NT2/D1 (cell line): ENCODE results near the gene FAM193A.
"Not testable (repeated sequence)": the region's sequence is repeated elsewhere in the genome, so short reads cannot be mapped to it uniquely, and the experiment has no call there.

Experiments used
- DNase-seq: peaks from one replicate; pipeline ENCODE4 v3.0.0-alpha.2; 2011; ENCODE audit warnings: low read depth, low spot score
- H3K27me3 ChIP-seq: 2 replicates; pipeline ENCODE4 v1.6.0; 2011; ENCODE audit warnings: mild to moderate bottlenecking; ENCODE audit not compliant: insufficient read length, insufficient read depth
- H3K36me3 ChIP-seq: 2 replicates; pipeline ENCODE4 v1.6.1; 2011; ENCODE audit warnings: mild to moderate bottlenecking, low read length, mixed read lengths; ENCODE audit not compliant: insufficient read depth, insufficient read length
- H3K4me1 ChIP-seq: 2 replicates; pipeline ENCODE4 v1.5.1; 2011; ENCODE audit not compliant: insufficient read depth, insufficient read length
- H3K4me3 ChIP-seq: 2 replicates; pipeline ENCODE4 v1.5.1; 2011; ENCODE audit warnings: low read depth; ENCODE audit not compliant: insufficient read length
- H3K9ac ChIP-seq: 2 replicates; pipeline ENCODE4 v1.6.0; 2011; ENCODE audit warnings: low read depth; ENCODE audit not compliant: insufficient read length
- H3K9me3 ChIP-seq: 2 replicates; pipeline ENCODE4 v1.5.1; 2011; ENCODE audit warnings: mild to moderate bottlenecking, low read length; ENCODE audit not compliant: insufficient read depth
- SUZ12 ChIP-seq: IDR thresholded peaks from 2 replicates; pipeline ENCODE4 v1.6.1; 2011; ENCODE audit not compliant: insufficient read length, insufficient read depth; ENCODE audit errors: extremely low read depth
- YY1 ChIP-seq: IDR thresholded peaks from 2 replicates; pipeline ENCODE4 v1.6.1; 2011; ENCODE audit not compliant: insufficient read length, insufficient read depth
- ZNF274 ChIP-seq: IDR thresholded peaks from 2 replicates; pipeline ENCODE4 v1.6.1; 2011; ENCODE audit warnings: mild to moderate bottlenecking, low read depth, low read length

Gene FAM193A

GRCh38 chr4:2672700-2673099 lies 136.3 kb downstream of the FAM193A start:
- peaks cover 62% of the 10 kb centered on the region for H3K36me3 ChIP-seq
- no peak for DNase-seq
- H3K4me1 ChIP-seq: peaks cover 4% of the 10 kb centered on the region
- H3K9me3 ChIP-seq: no peaks in the 10 kb centered on the region
- TF ChIP-seq YY1: no peak
- TF ChIP-seq SUZ12: no peak
- TF ChIP-seq ZNF274: no peak
- no peak overlapping the region for H3K9ac ChIP-seq
- no peak overlapping the region for H3K4me3 ChIP-seq
- no peaks in the 10 kb centered on the region for H3K27me3 ChIP-seq

GRCh38 chr4:2673157-2673556 lies 136.7 kb downstream of the FAM193A start:
- TF ChIP-seq SUZ12 (no peak), ZNF274 (no peak), YY1 (no peak)
- DNase-seq: peak; percentile 11
- H3K4me1 ChIP-seq: peaks cover 4% of the 10 kb centered on the region
- no peaks in the 10 kb centered on the region for H3K27me3 ChIP-seq
- H3K36me3 ChIP-seq: peaks cover 59% of the 10 kb centered on the region
- no peak overlapping the region for H3K4me3 ChIP-seq
- H3K9ac ChIP-seq: no peak overlapping the region
- H3K9me3 ChIP-seq: no peaks in the 10 kb centered on the region

- not testable (repeated sequence) for H3K27me3 ChIP-seq, H3K4me1 ChIP-seq, DNase-seq, H3K9me3 ChIP-seq, H3K4me3 ChIP-seq, H3K9ac ChIP-seq
- peaks cover 22% of the 10 kb centered on the region for H3K36me3 ChIP-seq
Measured at GRCh38 chr4:2679762-2680161, 143.3 kb downstream of the FAM193A start.

DNA sequence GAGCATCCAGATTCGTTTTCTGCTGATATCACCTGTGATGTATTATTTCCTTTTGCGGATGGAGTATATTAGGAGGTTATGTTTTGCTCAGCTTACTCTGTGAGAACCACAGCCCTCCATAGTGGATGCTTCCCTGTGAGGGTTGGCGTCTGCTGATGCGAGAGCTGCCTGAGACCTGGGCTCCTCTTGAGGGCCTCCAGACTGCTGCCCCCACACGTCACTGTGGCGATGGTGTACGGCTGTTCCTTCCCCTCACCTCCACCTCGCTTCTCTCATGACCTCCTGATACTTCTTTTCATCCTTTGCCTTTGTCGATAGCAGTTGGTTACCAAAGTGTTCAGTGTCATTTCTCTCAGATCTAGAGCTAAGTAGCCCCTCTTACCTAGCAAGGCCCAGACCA lies 148.0 kb downstream of the FAM193A start:
- no peak for DNase-seq
- Histone ChIP-seq H3K9me3 (no peaks in the 10 kb centered on the region), H3K4me1 (no peaks in the 10 kb centered on the region), H3K36me3 (peaks cover 50% of the 10 kb centered on the region), H3K9ac (no peak overlapping the region), H3K4me3 (no peak overlapping the region), H3K27me3 (no peaks in the 10 kb centered on the region)
- TF ChIP-seq ZNF274: no peak
- TF ChIP-seq YY1: no peak
- TF ChIP-seq SUZ12: no peak

GRCh38 chr4:2685541-2685940 lies 149.1 kb downstream of the FAM193A start:
- Histone ChIP-seq H3K9me3 (no peaks in the 10 kb centered on the region), H3K36me3 (peaks cover 61% of the 10 kb centered on the region), H3K27me3 (no peaks in the 10 kb centered on the region), H3K4me3 (no peak overlapping the region), H3K4me1 (no peaks in the 10 kb centered on the region), H3K9ac (no peak overlapping the region)
- no peak for DNase-seq
- TF ChIP-seq YY1 (no peak), ZNF274 (no peak), SUZ12 (no peak)

GRCh38 chr4:2686379-2687265 lies 150.2 kb downstream of the FAM193A start:
- Histone ChIP-seq H3K36me3 (peaks cover 72% of the 10 kb centered on the region), H3K4me1 (no peaks in the 10 kb centered on the region), H3K27me3 (no peaks in the 10 kb centered on the region), H3K4me3 (no peak overlapping the region), H3K9me3 (no peaks in the 10 kb centered on the region), H3K9ac (no peak overlapping the region)
- no peak for DNase-seq
- TF ChIP-seq SUZ12 (no peak), YY1 (no peak), ZNF274 (no peak)

DNA sequence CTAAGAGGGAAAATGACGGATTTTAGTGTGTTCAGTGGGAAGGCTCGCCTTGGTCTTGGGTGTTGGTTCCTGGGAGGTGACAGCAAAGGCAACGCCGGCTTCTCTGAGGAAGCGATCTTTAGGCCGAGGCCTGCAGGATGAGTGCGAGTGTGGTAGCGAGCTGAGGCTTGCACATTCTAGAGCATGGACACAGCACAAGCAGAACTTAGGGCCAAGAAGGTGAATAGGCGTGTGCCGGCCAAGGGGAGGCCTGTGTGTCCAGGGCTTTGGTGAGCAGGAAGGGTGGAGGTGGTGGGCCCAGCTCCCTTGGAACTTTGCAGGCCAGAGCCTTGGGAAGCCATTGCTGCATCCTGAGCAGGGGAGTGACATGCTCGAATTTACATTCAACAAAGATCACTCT lies 151.8 kb downstream of the FAM193A start:
- Histone ChIP-seq H3K4me1 (no peaks in the 10 kb centered on the region), H3K9ac (no peak overlapping the region), H3K9me3 (no peaks in the 10 kb centered on the region), H3K36me3 (peaks cover 87% of the 10 kb centered on the region), H3K4me3 (no peak overlapping the region), H3K27me3 (no peaks in the 10 kb centered on the region)
- no peak for TF ChIP-seq ZNF274
- no peak for TF ChIP-seq SUZ12
- no peak for TF ChIP-seq YY1
- no peak for DNase-seq
